ENCODE results near the gene UTP25.

GRCh38 chr1:209853676-209854075 lies 25.9 kb downstream of the UTP25 start:
- TF ChIP-seq GATA2 (IDR thresholded peaks at IDR 0.05; ENCODE audit: low read depth, low read length) = no peak
- no peak for TF ChIP-seq GATA3 (IDR thresholded peaks at IDR 0.05; ENCODE audit: low read depth, low read length)

Measured in SH-SY5Y (cell line).